NOMO-1 (cell line): ENCODE measurements around the gene PAX3.

Experiments
- DNase-seq, 2 experiments: peaks; one replicate each; lab custom pipeline; 2025; ENCODE audit not compliant: unreplicated experiment in 2 of 2; lab: John Stamatoyannopoulos, UW

PAX3 gene

GRCh38 chr2:222232839-222233238 lies 66.0 kb downstream of the PAX3 start:
- no peak for DNase-seq

GRCh38 chr2:222232372-222232771 lies 66.4 kb downstream of the PAX3 start:
- DNase-seq: no peak

GRCh38 chr2:222228054-222228453 lies 70.7 kb downstream of the PAX3 start:
- DNase-seq: no peak

- DNase-seq: no peak
These were observed 80.0 kb downstream of the PAX3 start for GRCh38 chr2:222218786-222219185.

- no peak for DNase-seq
These were observed 81.1 kb downstream of the PAX3 start for GRCh38 chr2:222217712-222218111.

- peak; percentile 41 to 66 for DNase-seq
These were observed 83.9 kb downstream of the PAX3 start for GRCh38 chr2:222214885-222215284.

GRCh38 chr2:222213049-222213448 lies 85.7 kb downstream of the PAX3 start:
- no peak for DNase-seq

GRCh38 chr2:222212571-222212970 lies 86.2 kb downstream of the PAX3 start:
- DNase-seq: no peak

- DNase-seq: no peak
These were observed 90.6 kb downstream of the PAX3 start for GRCh38 chr2:222208010-222208690.

GRCh38 chr2:222205136-222205535 lies 93.7 kb downstream of the PAX3 start:
- DNase-seq: no peak

GRCh38 chr2:222203041-222203440 lies 95.8 kb downstream of the PAX3 start:
- DNase-seq: no peak

- no peak for DNase-seq
These were observed 102.6 kb downstream of the PAX3 start for GRCh38 chr2:222196159-222196558.

- DNase-seq: no peak
These were observed 104.1 kb downstream of the PAX3 start for GRCh38 chr2:222194669-222195068.

GRCh38 chr2:222193328-222193983 lies 105.3 kb downstream of the PAX3 start:
- no peak for DNase-seq

GRCh38 chr2:222180619-222181018 lies 118.2 kb downstream of the PAX3 start:
- no peak for DNase-seq

GRCh38 chr2:222179592-222179991 lies 119.2 kb downstream of the PAX3 start:
- no peak for DNase-seq

GRCh38 chr2:222178450-222178849 lies 120.3 kb downstream of the PAX3 start:
- DNase-seq: no peak

GRCh38 chr2:222176890-222177289 lies 121.9 kb downstream of the PAX3 start:
- no peak for DNase-seq

GRCh38 chr2:222174450-222174849 lies 124.3 kb downstream of the PAX3 start:
- no peak for DNase-seq

GRCh38 chr2:222169346-222169745 lies 129.5 kb downstream of the PAX3 start:
- no peak for DNase-seq

GRCh38 chr2:222167762-222168161 lies 131.0 kb downstream of the PAX3 start:
- no peak for DNase-seq

GRCh38 chr2:222160944-222161343 lies 137.9 kb downstream of the PAX3 start:
- no peak for DNase-seq

- no peak for DNase-seq
These were observed 138.7 kb downstream of the PAX3 start for GRCh38 chr2:222160125-222160524.
